NCI-H524 (cell line): ENCODE measurements around the gene CEP131.

Experiments used
- DNase-seq, 2 experiments: peaks; one replicate each; lab custom pipeline; 2025; lab: John Stamatoyannopoulos, UW

The CEP131 gene

DNA sequence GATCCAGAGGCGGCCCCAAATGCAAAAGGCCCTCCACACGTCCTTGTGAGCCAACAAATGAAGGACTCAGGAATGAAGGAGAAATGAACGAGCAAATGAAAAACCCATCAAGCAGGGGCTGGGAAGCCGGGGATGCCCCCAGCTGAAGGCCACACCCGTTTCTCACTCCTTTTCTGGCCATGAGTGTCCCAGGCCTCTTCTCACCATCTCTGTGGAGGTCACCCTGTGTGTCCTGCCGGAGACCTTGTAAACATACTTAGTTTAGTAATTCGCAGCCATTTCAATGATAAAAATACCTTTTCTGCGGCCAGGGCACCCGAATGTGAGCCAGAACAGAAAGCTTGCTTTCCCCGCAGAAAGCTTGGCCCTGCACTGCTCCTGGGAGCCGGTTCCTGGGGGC, 35.6 kb downstream of the CEP131 start:
- DNase-seq, result no peak

DNA sequence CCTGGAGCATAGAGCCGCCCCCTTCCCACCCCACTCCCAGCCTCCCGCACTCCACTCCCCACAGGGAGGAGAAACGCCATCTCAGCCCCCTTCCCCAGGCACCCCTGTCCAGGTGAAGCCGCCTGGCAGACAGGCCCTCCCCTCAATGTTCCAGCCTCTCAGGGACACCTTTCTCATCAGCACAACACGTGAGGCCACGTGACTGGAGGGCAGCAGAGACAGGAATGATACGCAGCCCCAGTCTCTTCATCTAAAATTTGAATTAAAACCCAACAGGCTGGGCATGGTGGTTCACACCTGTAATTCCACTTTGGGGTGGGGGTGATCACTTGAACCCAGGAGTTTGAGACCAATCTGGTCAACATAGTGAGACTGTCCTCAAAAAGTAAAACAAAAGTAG, 36.6 kb downstream of the CEP131 start:
- no peak for DNase-seq

DNA sequence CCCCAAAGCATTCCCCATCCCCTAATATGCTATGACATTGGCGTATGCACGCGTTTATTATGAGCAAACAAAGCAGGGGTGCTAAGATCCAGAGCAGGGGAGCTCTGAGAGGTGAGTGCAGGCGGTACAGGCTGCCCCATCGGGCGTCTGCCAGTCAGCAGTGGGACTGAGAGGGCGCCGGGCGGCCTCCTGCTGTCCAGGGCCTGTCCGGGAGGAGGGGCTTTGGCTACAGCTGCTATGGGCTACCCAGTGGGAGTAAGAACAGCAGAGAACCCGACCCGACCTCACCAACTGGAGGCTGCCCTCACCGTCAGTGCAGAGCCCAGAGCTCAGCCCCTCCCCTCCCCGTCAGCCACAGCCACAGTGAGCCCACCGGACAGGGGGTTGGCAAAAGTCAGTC, 38.2 kb downstream of the CEP131 start:
- DNase-seq, result peak in 1 of 2 experiments; percentile 56

DNA sequence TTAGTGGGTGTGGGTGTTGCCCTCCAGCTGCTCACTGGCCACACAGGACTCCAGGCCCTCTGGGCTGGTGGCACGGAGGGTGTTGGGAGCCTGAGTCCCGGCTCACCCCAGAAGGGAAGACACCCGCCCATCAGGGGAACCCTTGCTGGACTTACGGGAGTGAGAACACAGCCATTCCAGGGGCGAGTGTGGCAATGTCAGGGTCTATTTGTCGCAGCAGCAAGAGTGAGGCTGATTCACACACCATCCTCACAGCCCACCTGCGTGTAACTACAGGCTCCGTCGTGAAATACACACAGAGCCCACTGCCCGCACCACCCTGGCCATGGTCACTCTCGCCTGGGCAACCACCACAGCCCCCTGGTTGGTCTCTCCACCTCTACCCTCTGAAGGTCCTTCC, 39.0 kb downstream of the CEP131 start:
- no peak for DNase-seq

DNA sequence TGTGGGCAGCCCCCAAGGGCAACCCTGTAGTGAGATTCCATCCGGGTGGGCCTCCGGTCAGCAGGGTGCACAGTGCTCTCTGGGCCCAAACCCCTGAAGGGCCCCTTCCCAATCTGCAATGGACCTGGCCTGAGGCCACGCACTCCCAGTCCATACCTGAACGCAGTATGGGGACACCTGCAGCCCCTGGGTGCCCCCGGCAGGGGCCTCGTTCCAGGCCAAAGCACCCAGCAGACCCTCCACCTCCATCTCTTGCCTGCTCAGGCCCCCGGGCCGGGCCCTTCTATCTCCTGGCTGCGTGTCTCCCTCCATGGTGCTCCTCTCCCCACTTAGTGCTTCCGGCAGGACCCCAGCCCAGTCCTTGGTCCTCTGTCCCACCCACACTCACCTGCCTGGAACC, 39.4 kb downstream of the CEP131 start:
- DNase-seq, result no peak

DNA sequence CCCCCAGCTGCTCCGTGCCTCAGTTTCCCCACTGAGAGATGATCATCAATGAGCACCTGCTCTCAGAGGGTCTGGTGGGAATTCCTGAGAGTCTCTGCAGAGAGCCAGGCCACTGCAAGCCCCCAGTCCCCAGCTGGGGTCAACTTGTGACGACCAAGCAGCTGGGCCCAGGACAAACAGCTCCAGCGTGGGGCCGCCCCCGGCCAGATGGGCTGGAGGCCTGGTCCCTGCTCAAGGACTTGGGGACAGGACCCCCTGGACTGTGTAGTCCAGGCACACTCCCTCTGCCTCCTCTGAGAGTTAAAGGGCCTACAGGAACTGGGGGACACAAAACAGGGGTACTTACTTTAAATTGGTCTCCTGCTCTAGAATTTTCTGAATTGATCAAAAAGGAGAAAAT, 40.2 kb downstream of the CEP131 start:
- no peak for DNase-seq

DNA sequence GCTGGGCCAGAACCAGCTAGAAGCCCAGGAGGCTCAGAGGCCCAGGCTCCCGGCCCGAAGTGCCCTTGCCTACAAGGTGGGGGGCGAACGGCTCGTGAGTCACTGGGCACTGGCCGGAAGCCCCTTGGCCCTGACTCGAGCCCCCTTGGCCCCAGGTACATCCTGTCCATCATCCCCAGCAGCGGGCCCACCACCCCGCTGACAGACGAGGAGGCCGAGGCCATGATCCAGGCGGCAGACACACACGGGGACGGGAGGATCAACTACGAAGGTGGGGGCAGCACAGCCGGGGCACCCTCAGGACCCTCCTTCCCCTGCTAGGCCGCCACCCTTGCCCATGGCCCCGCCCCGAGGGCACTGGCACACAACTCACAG, 41.0 kb downstream of the CEP131 start:
- DNase-seq, result no peak

DNA sequence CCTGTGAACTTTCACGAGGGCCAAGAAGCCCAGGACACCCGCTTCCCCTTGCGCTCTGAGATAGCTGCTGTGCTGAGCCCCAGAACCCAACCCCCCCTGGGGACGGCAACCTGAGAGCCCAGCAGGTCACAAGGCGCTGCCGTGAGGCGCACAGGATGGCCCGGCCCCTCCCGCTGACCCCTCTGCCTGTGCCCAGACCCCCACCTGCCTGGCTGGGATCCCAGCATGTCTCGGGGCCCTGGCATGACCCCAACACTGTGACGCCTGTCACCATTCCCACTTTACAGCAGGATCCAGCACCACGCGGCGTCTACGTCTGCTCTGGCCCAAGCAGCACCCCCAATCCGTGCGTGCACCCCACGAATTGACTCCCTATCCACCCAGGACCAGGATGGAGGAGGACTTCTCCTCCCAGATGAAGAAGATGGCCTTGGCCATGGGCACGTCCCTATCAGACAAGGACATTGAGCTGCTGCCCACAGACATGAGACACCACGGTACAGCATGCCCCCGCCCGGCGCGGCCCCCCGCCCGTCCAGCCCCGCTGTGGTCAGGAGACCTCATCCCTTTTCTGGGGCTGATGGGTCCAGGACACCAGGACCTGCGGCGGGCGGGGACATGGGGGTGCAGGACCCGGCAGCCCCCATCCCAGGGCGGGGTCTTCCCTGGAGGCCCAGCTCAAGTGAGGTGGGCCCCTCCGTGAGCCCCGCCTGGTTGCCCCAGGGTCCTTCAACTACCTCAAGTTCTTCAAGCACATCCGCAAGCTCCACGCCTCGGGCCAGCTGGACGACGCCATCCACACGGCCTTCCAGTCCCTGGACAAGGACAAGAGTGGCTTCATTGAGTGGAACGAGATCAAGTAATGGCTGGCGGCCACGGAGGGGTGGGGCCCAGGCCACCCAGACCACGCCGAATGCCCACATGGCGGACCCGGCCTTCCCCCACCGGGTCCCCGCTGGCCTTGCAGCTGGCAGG, 41.6 kb downstream of the CEP131 start:
- no peak for DNase-seq

DNA sequence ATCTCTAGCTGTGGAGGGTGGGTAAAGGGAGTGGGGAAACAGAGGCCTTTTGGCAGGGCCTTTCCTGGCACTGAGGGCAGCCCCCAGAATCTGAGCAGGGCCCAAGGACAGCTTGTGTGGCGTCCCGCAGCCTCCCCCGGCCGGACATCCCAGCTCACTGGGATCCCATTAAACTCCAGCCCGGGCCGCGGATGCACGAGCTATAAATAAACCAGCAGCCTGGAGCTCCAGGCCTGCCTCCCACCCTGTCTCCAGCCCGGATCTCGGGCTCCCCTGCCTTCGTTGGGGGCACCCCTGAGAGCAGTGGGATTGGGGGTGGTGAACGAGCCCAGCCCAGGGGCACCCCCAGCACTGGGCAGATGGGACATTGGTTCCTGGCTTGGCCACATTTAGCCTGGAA, 42.9 kb downstream of the CEP131 start:
- no peak for DNase-seq

DNA sequence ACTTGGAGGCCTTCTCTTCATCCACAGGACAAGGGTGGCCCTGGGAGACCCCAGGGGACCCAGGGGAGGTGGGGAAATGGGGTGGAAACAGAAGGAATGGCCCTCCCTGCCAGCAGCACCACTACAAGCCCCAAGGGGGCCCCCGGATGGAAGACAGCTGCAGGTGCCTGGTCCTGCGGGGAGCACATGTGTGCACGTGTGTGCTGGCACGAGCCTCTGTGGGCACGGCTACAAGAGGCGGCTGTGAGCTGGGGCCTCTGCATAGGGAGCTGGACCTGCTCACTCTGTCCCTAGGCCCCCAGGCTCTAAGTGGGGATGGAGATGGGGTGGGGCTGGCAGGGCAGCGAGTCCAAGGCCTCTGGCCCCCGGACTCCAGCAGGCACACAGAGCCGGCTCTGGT, 43.5 kb downstream of the CEP131 start:
- DNase-seq, result peak in 1 of 2 experiments; percentile 54

DNA sequence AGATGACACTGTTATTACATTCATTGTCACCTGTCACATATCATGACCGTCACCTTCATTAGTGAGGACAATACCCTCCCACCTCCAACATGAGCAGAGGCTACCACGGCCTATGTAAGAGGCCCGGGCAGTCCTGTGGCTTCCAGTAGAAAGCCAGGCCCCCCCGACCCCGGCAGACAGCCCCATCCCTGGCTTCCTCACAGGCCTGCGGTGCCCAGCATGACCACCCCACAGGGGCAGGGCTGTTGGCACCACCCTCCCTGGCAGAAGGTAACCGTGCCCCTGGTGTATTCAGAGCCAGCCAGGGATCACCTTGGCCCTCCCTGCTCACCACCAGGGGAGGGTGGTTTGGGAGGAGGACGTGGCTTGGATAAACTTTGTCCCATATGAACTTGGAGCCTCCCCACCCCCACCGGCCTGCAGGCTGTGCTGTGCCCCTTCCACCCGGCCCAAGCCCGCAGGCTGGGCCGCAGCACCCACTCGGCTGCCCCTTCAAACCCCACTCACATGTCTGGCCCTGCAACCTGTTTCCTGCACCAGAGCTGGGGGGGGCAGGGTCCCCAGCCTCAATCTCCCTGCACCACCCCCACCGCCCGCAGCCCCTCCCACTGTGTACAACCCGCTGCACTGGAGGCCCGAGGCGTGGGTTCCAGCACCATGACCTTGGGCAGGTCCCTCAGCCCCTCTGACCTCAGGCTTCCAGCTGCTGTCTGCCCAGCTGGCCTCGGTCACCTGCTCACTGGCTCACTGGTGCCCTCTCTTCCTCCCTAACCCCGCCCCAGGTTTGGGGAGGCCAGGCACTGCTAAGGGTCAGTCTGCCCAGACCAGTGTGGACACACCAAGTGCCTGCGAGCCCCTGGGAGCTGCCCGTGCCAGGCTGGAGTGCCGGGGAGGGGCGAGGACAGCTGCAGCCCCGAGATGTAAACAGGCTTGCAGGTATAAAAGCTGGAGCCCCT, 44.4 kb downstream of the CEP131 start:
- no peak for DNase-seq

DNA sequence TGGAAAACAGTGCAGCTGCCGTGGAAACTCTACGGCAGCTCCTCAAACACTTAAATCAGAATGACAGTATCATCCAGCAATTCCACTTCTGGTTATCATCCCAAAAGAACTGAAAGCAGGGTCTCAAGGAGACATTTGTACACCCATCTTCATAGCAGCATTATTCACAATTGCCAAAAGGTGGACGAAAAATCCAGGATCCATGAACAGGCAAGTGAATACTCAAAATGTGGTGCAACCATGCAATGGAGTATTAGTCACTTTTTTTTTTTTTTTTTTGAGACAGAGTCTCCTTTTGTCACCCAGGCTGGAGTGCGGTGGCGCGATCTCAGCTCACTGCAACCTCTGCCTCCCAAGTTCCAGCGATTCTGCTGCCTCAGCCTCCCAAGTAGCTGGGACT, 46.1 kb downstream of the CEP131 start:
- peak in 1 of 2 experiments; percentile 32 for DNase-seq

DNA sequence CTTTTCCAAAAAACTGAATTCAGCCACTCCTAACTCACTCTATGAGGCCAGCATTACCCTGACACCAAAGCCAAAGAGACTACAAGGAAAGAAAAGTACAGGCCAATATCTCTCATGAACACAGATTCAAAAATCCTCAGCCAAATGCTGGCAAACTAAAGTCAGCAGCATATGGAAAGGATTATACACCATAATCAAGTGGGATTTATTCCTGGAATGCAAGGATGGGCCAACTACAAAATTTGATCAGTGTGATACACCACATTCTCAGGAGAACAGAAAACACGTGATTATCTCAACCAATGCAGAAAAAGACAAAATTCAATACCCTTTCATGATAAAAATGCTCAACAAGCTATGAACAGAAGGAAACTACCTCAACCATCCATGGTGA, 49.0 kb downstream of the CEP131 start:
- peak; percentile 39 to 59 for DNase-seq

DNA sequence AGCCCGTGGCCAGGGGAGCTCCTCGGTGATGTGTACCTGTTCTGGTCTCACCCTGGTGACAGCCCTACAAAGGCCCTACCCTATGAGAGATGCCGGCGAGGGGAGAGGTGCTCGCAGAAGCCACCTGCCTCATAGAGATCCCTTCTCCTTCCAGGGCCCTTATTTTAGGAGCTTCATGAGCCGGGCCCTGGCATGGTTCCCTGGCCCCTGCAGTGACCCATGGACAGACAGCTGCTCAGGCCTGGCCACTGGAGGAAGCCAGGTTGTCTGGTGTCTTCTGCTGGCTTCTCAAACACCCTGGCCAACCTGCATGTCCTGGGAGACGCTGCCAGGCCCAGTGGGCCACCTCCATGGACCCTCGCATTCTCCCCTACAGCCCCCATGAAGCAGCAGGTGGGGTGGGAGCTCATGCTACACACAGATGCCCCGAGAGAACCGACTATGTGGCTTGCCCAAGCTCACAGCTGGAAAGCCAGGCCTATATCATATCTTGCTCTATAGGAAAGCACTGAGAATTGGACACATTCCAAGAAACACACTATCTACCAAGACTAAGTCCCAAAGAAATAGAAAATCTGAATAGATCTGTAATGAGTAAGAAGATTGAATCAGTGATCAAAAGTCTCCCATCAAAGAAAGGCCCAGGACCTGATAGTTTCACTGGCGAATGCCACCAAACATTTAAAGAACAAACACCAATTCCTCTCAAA, 49.6 kb downstream of the CEP131 start:
- no peak for DNase-seq

DNA sequence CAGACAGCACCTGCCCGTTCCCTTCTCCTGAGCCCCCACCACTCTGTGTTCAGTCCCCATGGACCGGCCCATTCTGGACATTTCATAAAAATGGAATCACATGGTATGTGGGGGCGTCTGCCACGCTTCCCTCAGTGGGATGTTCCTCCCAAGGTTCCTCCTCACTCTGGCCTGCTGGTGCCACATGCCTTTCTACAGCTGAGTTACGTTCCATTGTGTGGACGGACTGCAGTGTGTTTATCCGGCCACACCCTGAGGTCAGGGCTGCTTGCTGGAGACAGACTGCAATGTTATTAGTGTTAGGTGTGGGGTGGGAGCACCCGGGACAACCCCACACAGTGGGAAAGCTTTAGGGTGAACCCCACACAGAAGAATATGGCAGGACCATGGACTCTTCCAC, 50.8 kb downstream of the CEP131 start:
- DNase-seq, result no peak

DNA sequence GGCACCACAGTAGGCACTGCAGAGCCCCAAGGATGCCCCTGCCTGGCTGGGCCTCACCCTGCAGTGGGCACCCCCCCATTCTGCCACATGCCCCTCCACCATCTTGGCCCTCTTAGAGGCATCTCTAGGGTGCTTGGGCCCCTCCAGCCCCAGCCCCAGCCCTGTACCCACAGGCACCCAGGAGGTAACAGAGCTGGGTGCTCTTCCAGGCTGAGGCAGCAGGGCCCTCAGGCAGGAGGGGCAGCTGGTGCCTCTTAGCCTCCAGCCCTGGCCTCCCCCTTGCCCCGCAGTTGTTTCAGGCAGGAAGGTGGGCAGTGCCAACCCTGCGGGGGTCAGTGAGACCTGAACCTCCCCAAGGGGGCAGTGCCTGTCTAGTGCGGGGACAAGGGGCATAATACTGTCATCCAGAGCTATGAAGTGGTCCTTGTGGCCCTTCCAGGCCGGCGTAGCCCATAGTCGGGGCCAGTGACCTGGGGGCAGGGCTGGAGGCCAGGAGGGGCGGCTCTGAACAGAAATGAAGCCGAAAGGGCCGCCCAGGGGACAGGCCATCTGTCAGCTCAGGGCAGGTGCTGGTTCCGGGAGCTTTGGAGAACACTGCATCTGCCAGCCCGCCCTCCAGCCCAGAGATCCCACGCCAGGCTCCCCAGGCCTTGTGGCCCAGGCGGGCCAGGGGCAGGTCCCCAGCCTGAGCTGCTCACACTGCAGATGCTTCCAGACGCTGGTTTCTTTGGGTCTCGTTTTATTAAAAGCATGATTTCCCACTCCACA, 51.9 kb downstream of the CEP131 start:
- DNase-seq, result peak; percentile 74 to 93

DNA sequence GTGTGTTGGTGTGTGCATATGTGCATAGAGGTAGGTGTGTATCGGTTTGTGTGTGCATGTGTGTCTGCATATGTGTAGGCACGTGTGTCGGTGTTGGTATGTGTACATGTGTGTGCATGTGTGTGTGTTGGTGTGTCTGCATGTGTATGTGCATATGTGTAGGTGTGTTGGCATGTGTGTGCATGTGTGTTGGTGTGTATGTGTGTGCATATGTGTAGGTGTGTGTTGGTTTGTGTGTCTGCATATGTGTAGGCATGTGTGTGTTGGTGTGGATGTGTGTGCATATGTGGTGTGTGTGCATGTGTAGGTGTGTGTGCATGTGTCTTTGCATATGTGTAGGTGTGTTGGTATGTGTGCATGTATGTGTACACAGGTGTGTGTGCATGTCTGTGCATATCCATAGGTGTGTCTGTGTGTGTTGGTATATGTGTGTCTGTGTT, 52.9 kb downstream of the CEP131 start:
- DNase-seq, result no peak

DNA sequence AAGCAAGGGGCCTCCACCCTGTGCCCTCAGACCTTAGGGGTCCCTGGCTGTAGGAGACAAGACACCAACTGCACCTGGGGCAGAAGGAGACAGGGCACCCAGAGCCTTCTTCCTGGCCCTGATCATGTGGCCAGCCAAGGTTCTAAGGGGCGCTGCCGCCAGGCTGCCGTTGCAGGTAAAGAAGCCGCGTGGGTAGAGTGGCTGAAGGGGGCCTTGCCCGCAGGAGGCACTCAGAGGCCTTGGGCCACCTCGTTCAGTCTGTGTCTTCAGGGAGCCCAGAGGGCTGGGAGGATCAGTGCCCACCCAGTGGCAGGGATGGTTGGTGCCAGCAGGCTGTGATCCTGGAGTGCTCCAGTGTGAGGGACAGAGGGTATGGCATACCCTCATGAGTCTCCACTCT, 55.1 kb downstream of the CEP131 start:
- DNase-seq, result no peak

DNA sequence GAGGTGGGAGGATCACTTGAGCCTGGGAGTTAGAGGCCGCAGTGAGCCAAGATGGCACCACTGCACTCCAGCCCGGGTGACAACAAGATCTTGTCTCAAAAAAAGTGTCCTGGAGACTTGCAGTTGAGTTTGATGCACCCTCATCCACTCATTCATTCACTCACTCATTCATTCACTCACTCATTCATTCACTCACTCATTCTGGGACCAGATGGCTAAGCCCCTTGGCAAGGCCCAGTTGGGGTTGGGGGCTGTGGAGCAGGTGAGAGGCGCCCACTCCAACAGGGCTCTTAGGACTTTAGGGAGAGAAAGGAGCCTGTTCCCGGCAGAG, 55.6 kb downstream of the CEP131 start:
- no peak for DNase-seq

DNA sequence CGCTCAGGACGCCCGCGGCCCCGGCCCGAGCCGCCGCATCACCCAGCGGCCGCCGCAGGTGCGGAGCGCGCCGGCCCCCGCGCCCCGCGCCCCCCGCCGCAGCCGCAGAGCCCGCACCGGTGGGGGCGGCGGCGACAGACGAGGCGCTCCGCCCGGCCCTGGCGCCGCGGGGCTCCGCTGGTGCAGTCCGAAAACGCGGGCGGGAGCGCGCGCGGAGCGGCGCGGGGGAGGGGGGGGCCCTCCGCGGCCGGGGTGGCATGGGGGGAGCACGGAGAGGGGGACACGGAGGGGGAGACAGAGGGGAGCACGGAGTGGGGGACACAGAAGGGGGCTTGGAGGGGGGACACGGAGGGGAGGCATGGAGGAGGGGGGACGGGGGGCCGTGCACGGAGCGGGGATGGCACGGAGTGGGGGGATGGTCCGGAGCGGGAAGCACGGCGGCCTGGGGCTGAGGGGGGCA, 56.7 kb downstream of the CEP131 start, which contains the start of gene AATK:
Gene AATK (minus strand): TSS at position 189 of the 460 bp plus-strand sequence. CDS start 229 bp downstream, outside the sequence.
- no peak for DNase-seq
